LNCaP clone FGC (cell line): ENCODE results near the gene CAMK2D.
"Not testable (repeated sequence)": the region's sequence is repeated elsewhere in the genome, so short reads cannot be mapped to it uniquely, and the experiment has no call there.

Experiments used
- DNase-seq: peaks from one replicate; pipeline ENCODE4 v3.0.0-alpha.2; 2011; ENCODE audit warnings: low read depth
- H3K4me3 ChIP-seq: 2 replicates; pipeline ENCODE4 v1.5.1; 2011; ENCODE audit warnings: mild to moderate bottlenecking, low read depth, low read length, control low read depth
- TF ChIP-seq, protein P1 (sequence below): IDR thresholded peaks from 2 replicates; pipeline ENCODE4 v1.5.1; 2012; ENCODE audit warnings: mild to moderate bottlenecking; ENCODE audit not compliant: control insufficient read depth, insufficient read depth; ENCODE audit errors: extremely low read depth

CAMK2D gene

DNA sequence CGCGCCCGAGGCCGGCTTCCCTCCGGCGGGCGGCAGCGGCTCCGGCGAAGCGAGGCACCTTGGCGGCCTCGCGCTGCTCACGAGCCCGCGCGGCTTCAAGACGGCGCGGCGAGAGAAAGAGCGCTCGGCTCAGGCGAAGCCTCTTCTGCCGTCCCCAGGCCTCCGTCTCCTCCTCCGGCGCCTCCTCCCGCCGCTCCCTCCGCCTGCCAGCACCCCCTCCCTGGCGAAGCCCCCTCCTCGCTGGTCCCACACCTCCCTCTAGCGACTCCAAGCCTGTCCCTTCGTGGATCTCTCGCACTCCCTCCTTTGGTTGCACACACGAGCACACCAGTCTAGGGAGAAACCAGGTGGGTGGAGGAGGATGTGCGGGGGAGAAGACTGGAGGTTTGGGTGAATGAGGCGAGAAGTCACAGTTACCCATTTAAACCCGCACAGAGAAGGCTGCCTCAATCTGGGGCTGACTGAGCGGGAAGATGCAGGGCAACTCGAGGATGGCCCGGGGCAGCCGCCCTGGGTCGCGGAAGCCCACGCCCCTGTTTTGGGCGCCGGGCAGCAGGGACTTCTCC, at the start of gene CAMK2D:
CAMK2D (minus strand) TSS at position 119 of the 566 bp plus-strand sequence. CDS start 670 bp downstream, outside the sequence.
- peak within 1 kb of the TSS; percentile 67 for H3K4me3 ChIP-seq
- TF ChIP-seq, protein P1, sequence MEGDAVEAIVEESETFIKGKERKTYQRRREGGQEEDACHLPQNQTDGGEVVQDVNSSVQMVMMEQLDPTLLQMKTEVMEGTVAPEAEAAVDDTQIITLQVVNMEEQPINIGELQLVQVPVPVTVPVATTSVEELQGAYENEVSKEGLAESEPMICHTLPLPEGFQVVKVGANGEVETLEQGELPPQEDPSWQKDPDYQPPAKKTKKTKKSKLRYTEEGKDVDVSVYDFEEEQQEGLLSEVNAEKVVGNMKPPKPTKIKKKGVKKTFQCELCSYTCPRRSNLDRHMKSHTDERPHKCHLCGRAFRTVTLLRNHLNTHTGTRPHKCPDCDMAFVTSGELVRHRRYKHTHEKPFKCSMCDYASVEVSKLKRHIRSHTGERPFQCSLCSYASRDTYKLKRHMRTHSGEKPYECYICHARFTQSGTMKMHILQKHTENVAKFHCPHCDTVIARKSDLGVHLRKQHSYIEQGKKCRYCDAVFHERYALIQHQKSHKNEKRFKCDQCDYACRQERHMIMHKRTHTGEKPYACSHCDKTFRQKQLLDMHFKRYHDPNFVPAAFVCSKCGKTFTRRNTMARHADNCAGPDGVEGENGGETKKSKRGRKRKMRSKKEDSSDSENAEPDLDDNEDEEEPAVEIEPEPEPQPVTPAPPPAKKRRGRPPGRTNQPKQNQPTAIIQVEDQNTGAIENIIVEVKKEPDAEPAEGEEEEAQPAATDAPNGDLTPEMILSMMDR, result peak; percentile 93

GRCh38 chr4:113810906-113811305, 49.4 kb upstream of the CAMK2D start:
- no peak overlapping the region for H3K4me3 ChIP-seq
- DNase-seq, result no peak
- TF ChIP-seq, protein P1, result no peak

More for the DNA sequence above, at the start of gene CAMK2D:
- DNase-seq, result peak; percentile 50

- TF ChIP-seq, protein P1, result no peak
- no peak overlapping the region for H3K4me3 ChIP-seq
- no peak for DNase-seq
Measured at GRCh38 chr4:113809311-113809710, 47.8 kb upstream of the CAMK2D start.

- no peak overlapping the region for H3K4me3 ChIP-seq
- DNase-seq, result no peak
- TF ChIP-seq, protein P1, result no peak
Measured at GRCh38 chr4:113806850-113807249, 45.3 kb upstream of the CAMK2D start.

DNA sequence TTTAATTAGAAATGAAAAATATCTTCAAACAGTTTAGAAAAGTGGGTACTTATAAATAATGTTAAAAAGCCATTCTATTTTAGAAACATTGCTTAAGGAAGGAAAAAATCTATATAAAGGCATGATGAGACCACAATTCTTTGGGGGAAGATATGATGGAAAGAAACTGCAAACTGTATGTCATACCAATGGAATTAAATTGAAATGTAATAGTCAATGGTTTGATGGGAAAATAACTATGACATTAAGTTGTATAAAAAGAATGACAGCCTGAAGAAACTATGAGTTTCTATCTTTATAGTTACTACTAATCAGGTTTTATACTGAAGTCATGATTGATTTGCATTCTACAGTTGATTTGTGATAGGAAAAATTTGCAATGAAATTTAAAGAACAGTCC, 40.3 kb upstream of the CAMK2D start:
- TF ChIP-seq, protein P1, result no peak
- no peak overlapping the region for H3K4me3 ChIP-seq
- no peak for DNase-seq

GRCh38 chr4:113796381-113796780, 34.8 kb upstream of the CAMK2D start:
- H3K4me3 ChIP-seq, DNase-seq: not testable (repeated sequence)

- DNase-seq, result no peak
- TF ChIP-seq, protein P1, result no peak
- H3K4me3 ChIP-seq, result no peak overlapping the region
Measured at GRCh38 chr4:113790478-113790877, 28.9 kb upstream of the CAMK2D start.

GRCh38 chr4:113788888-113789287, 27.4 kb upstream of the CAMK2D start:
- DNase-seq, result no peak
- no peak overlapping the region for H3K4me3 ChIP-seq
- TF ChIP-seq, protein P1, result no peak
